ENCODE data around the gene TOR1A.

TOR1A gene

GRCh38 chr9:129816501-129817435, 7.2 kb downstream of the TOR1A start:
- no peaks in the 10 kb centered on the region for H3K27me3 Mint-ChIP-seq
- peaks cover 14% of the 10 kb centered on the region for H3K4me1 Mint-ChIP-seq
- H3K9me3 Mint-ChIP-seq: no peaks in the 10 kb centered on the region
- ATAC-seq (ENCODE audit: low read depth) (no peak), DNase-seq (ENCODE audit: low spot score in 2 of 2) (no peak)
- H3K36me3 Mint-ChIP-seq: peaks cover 19% of the 10 kb centered on the region
- no peak overlapping the region for H3K27ac Mint-ChIP-seq
- H3K4me3 Mint-ChIP-seq: no peak overlapping the region

- Mint-ChIP-seq H3K27ac (no peak overlapping the region), H3K4me3 (no peak overlapping the region), H3K36me3 (peaks cover 21% of the 10 kb centered on the region), H3K4me1 (peaks cover 14% of the 10 kb centered on the region), H3K9me3 (no peaks in the 10 kb centered on the region), H3K27me3 (no peaks in the 10 kb centered on the region)
- ATAC-seq (ENCODE audit: low read depth) (no peak), DNase-seq (ENCODE audit: low spot score in 2 of 2) (no peak)
Observed at GRCh38 chr9:129815278-129815677, 8.7 kb downstream of the TOR1A start.

DNA sequence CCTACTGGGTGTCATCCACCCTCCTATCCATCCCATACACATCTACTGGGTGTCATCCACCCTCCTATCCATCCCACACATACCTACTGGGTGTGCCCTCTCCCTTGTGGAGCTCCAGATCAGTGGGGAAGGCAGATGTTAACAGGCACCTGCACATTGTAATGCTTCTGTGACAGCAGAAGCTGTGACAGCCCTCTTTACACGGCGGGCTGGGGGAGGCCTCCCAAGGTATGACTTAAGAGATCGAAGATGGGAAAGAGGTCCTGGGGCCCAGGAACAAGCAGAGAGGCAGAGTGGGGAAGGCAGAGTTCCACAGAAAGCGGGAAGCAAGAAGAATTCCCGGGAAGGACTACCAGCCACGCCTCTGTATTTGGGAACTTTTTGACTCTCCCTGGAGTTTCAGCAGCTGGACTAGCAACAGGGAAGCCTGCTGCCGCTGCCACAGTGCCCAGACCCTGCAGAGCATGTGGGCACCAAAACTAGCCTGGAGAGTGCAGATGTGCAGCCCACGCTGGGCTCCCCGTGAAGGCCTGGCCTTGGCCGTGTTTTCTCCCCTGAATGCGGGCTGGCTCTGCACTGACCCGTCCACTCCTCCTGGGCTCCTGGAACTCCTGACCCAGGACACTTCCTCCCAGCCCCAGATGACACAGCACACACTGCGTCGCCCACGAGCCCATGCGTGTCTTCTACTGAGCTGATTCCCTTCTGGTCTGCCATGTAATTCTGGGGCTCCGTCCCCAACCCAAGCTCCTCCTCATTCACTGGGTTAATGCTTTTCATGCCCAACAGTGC, 9.3 kb downstream of the TOR1A start:
- no peak for ATAC-seq (ENCODE audit: low read depth)
- DNase-seq (ENCODE audit: low spot score in 2 of 2): no peak
- Mint-ChIP-seq H3K4me3 (no peak overlapping the region), H3K36me3 (peaks cover 21% of the 10 kb centered on the region), H3K27ac (no peak overlapping the region), H3K9me3 (no peaks in the 10 kb centered on the region), H3K27me3 (no peaks in the 10 kb centered on the region), H3K4me1 (peaks cover 14% of the 10 kb centered on the region)

DNA sequence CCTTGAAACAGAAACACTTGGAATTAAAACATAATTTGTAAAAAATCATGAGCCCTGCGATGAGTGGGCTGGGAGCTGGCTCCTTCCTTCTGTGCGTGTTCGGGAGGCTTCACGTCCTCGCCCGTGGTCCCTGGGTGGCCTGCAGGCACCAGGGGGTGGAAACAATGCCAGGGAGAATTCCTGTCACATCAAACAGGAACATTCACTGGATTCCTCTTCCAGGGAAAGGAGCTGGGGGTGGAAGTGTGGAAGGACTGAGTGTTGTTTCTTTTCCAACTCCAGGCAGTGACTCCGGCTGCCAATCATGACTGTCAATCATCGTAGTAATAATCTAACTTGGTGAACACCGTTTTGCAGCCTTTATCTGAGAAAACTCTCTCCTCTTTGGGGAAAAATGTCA, 10.3 kb downstream of the TOR1A start:
- no peaks in the 10 kb centered on the region for H3K9me3 Mint-ChIP-seq
- H3K27ac Mint-ChIP-seq: no peak overlapping the region
- H3K4me3 Mint-ChIP-seq: no peak overlapping the region
- H3K36me3 Mint-ChIP-seq: peaks cover 20% of the 10 kb centered on the region
- DNase-seq (ENCODE audit: low spot score in 2 of 2): no peak
- ATAC-seq (ENCODE audit: low read depth): no peak
- H3K4me1 Mint-ChIP-seq: peaks cover 13% of the 10 kb centered on the region
- no peaks in the 10 kb centered on the region for H3K27me3 Mint-ChIP-seq

- Mint-ChIP-seq H3K36me3 (peaks cover 20% of the 10 kb centered on the region), H3K27ac (no peak overlapping the region), H3K4me3 (no peak overlapping the region), H3K4me1 (peaks cover 13% of the 10 kb centered on the region), H3K27me3 (no peaks in the 10 kb centered on the region), H3K9me3 (no peaks in the 10 kb centered on the region)
- no peak for ATAC-seq (ENCODE audit: low read depth)
- no peak for DNase-seq (ENCODE audit: low spot score in 2 of 2)
Observed at GRCh38 chr9:129812385-129812784, 11.6 kb downstream of the TOR1A start.

- ATAC-seq (ENCODE audit: low read depth): peak; percentile 46
- Mint-ChIP-seq H3K4me1 (peaks cover 13% of the 10 kb centered on the region), H3K36me3 (peaks cover 20% of the 10 kb centered on the region), H3K27me3 (no peaks in the 10 kb centered on the region), H3K27ac (no peak overlapping the region), H3K4me3 (no peak overlapping the region), H3K9me3 (no peaks in the 10 kb centered on the region)
- no peak for DNase-seq (ENCODE audit: low spot score in 2 of 2)
Observed at GRCh38 chr9:129811967-129812363, 12.0 kb downstream of the TOR1A start.

- DNase-seq (ENCODE audit: low spot score in 2 of 2) (no peak), ATAC-seq (ENCODE audit: low read depth) (no peak)
- Mint-ChIP-seq H3K27me3 (no peaks in the 10 kb centered on the region), H3K4me1 (peaks cover 14% of the 10 kb centered on the region), H3K36me3 (peaks cover 13% of the 10 kb centered on the region), H3K9me3 (no peaks in the 10 kb centered on the region), H3K4me3 (no peak overlapping the region), H3K27ac (no peak overlapping the region)
Observed at GRCh38 chr9:129810788-129811187, 13.1 kb downstream of the TOR1A start.

DNA sequence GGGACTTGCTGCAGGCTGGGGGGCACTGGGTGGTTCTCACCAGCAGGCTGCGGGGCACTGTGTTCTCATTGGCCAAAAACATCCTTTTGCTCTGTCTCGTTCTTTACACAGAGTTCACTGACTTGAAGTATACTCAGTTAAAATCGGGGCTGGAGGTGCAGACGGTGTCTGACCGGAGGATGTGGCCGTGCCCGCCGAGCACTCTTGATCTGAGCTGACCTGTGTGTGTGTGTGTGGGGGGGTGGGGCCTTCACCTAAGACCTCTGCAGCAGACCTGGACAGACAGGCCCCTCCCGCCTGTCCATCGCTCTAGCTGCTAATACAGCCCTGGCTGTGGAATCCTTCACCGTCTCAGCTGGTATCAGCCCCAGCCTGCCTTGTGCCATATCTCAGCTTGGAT, 13.8 kb downstream of the TOR1A start:
- Mint-ChIP-seq H3K27ac (no peak overlapping the region), H3K4me3 (no peak overlapping the region), H3K36me3 (peaks cover 12% of the 10 kb centered on the region), H3K27me3 (no peaks in the 10 kb centered on the region), H3K4me1 (peaks cover 14% of the 10 kb centered on the region), H3K9me3 (no peaks in the 10 kb centered on the region)
- ATAC-seq (ENCODE audit: low read depth): no peak
- DNase-seq (ENCODE audit: low spot score in 2 of 2): no peak

DNA sequence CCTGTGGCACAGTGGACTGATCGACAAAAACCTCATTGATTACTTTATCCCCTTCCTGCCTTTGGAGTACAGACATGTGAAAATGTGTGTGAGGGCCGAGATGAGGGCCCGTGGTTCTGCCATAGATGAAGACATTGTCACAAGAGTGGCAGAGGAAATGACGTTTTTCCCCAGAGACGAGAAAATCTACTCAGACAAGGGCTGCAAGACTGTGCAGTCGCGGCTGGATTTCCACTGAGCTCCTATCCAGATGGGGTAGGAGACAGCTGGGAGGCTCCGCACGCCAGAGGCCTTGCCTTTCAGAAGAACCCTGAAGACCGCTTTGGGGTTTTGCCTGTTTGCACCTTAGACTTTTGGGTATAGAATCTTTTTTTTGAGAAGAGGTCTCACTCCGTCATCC, 14.6 kb downstream of the TOR1A start:
- Mint-ChIP-seq H3K4me3 (no peak overlapping the region), H3K27ac (no peak overlapping the region), H3K9me3 (no peaks in the 10 kb centered on the region), H3K4me1 (peaks cover 12% of the 10 kb centered on the region), H3K27me3 (no peaks in the 10 kb centered on the region), H3K36me3 (peaks cover 8% of the 10 kb centered on the region)
- no peak for ATAC-seq (ENCODE audit: low read depth)
- DNase-seq (ENCODE audit: low spot score in 2 of 2): no peak

- H3K4me1 Mint-ChIP-seq: peaks cover 8% of the 10 kb centered on the region
- no peaks in the 10 kb centered on the region for H3K27me3 Mint-ChIP-seq
- H3K9me3 Mint-ChIP-seq: no peaks in the 10 kb centered on the region
- no peak for DNase-seq (ENCODE audit: low spot score in 2 of 2)
- H3K4me3 Mint-ChIP-seq: no peak overlapping the region
- ATAC-seq (ENCODE audit: low read depth): no peak
- peaks cover 5% of the 10 kb centered on the region for H3K36me3 Mint-ChIP-seq
- H3K27ac Mint-ChIP-seq: no peak overlapping the region
Observed at GRCh38 chr9:129806061-129806460, 17.9 kb downstream of the TOR1A start.

GRCh38 chr9:129803676-129804060, 20.3 kb downstream of the TOR1A start:
- Mint-ChIP-seq H3K9me3 (no peaks in the 10 kb centered on the region), H3K4me1 (peaks cover 5% of the 10 kb centered on the region), H3K4me3 (peak overlapping the region; percentile 96), H3K27ac (no peak overlapping the region), H3K36me3 (no peaks in the 10 kb centered on the region), H3K27me3 (no peaks in the 10 kb centered on the region)
- no peak for DNase-seq (ENCODE audit: low spot score in 2 of 2)
- ATAC-seq (ENCODE audit: low read depth): no peak

DNA sequence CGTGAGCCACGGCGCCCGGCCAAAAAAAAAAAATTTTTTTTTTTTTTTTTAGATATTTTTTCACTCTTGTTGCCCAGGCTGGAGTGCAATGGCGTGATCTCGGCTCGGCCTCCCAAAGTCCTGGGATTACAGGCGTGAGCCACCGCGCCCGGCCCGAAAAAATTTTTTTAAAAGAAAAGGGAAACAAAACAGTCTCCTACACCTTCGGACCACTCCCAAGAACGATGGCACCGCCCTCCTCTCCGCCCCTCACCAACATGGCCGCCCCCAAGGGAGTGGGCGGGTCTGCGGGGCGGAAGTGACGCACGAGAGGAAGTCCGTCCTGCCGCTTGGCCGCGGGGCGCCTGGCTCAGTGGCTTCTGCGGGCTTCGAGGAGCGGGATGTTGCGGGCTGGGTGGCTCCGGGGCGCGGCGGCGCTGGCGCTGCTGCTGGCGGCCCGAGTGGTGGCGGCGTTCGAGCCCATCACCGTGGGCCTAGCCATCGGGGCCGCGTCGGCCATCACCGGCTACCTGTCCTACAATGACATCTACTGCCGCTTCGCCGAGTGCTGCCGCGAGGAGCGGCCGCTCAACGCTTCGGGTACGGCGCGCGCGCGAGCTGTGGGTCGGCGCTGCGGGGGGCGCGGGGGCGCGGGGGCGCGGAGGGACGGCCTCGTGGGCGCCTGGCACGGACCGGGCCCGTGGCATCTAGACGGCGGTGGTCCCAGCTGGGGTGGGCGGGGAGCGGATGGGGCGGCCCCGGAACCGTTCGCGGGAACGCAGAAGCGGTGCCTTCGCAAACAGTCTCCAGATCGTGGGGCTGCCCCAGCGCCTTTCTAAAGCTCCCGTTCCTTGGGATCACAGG, 20.9 kb downstream of the TOR1A start, which contains the start of gene TOR1B:
Gene TOR1B, plus strand, starts transcription at position 352 of the 843 bp plus-strand sequence. Its CDS starts 29 bp downstream, at position 381.
- Mint-ChIP-seq H3K4me3 (peak within 1 kb of the TSS; percentile 96), H3K4me1 (peaks cover 5% of the 10 kb centered on the region), H3K27ac (peak within 1 kb of the TSS; percentile 75), H3K27me3 (no peaks in the 10 kb centered on the region), H3K9me3 (no peaks in the 10 kb centered on the region), H3K36me3 (no peaks in the 10 kb centered on the region)
- DNase-seq (ENCODE audit: low spot score in 2 of 2) (peak; percentile 95 to 99), ATAC-seq (ENCODE audit: low read depth) (peak; percentile 95)

DNA sequence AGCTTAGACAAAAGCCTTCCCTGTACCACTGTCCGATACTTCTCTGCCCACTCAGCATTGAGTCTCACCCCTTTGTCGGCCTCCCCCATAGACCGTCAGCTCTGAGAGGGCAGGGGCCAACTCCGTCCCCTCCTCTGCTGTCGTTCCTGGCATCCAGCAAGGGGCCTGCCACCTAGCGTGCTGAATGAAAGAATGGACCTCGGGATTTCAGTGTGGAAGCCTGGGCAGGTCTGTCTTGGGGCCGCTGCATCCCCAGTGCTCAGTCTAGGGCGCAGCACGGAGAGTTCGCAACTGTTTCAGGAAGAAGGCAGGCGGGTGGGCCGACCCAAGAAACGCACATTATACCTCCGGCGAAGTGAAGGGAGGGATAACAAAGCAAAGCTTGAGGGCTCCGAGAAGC, 22.4 kb downstream of the TOR1A start:
- Mint-ChIP-seq H3K9me3 (no peaks in the 10 kb centered on the region), H3K4me1 (peaks cover 5% of the 10 kb centered on the region), H3K27me3 (no peaks in the 10 kb centered on the region), H3K27ac (no peak overlapping the region), H3K36me3 (no peaks in the 10 kb centered on the region), H3K4me3 (peak overlapping the region; percentile 66)
- ATAC-seq (ENCODE audit: low read depth) (no peak), DNase-seq (ENCODE audit: low spot score in 2 of 2) (no peak)
